HG02798 (cell line): ENCODE results near the gene C10orf95.
"Not testable (repeated sequence)": the region's sequence is repeated elsewhere in the genome, so short reads cannot be mapped to it uniquely, and the experiment has no call there.

ENCODE experiments used
- ATAC-seq: cut with Tn5 transposase; IDR thresholded peaks from one replicate; pipeline ENCODE4 v1.9.1; 2021; ENCODE audit warnings: mild to moderate bottlenecking; ENCODE audit not compliant: unreplicated experiment, poor library complexity

C10orf95 gene

GRCh38 chr10:102451105-102451969 lies at the start of gene C10orf95:
C10orf95 (minus strand) TSS chr10:102451543; CDS start chr10:102451093, 450 bp downstream.
- no peak for ATAC-seq

DNA sequence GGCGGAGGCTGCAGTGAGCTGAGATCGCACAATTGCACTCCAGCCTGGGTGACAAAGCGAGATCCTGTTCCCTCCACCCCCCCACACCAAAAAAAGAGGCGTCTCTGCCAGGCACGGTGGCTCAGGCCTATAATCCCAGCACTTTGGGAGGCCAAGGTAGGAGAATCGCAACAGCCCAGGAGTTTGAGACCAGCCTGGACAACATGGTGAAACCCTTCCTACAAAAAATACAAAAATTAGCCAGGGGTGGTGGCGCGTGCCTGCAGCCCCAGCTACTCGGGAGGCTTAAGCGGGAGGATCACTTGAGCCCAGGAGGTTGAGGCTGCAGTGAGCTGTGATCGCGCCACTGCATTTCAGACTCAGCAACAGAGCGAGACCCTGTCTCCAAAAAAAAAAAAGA lies 49.3 kb upstream of the C10orf95 start:
- ATAC-seq: not testable (repeated sequence)

- no peak for ATAC-seq
Measured at GRCh38 chr10:102499356-102499755, 48.0 kb upstream of the C10orf95 start.

GRCh38 chr10:102497545-102497944 lies 46.2 kb upstream of the C10orf95 start:
- ATAC-seq: no peak

GRCh38 chr10:102493771-102494170 lies 42.4 kb upstream of the C10orf95 start:
- ATAC-seq: no peak

GRCh38 chr10:102492983-102493382 lies 41.6 kb upstream of the C10orf95 start:
- no peak for ATAC-seq

- ATAC-seq: no peak
Measured at GRCh38 chr10:102492344-102492939, 41.1 kb upstream of the C10orf95 start.

GRCh38 chr10:102491136-102491535 lies 39.8 kb upstream of the C10orf95 start:
- ATAC-seq: no peak

DNA sequence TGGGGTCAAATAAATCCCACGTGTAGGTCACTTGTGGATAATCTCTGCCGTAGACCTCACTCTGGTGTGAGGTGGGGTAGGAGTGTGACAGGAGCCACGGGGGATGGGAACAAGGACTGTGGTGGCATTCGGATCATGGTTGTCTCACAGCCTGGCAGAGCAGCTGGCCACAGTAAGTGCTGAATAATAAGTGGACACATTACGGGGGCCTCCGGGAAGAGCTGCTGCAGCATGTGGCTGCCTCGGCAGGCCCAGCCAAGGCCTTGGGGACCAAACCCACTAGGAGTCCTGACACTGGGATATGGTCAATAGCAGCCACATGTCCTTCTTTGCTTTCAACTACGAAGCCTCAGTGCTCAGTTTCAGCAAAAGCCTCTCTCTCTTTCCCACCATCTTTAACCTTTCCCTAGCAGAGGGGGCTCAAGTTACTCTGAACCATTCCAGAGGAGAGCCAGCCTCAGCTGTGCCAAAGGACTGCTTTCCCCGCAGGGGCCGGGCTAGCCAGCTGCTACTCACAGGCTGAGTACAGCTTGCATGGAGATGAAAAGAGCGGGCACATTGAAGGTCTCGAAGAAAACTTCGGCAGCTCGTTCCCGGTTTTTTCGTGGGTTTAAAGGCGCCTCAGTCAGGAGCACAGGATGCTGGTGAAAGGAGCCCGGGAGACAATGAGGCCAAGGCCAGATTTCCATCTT lies 33.9 kb upstream of the C10orf95 start:
- no peak for ATAC-seq

GRCh38 chr10:102484021-102484420 lies 32.7 kb upstream of the C10orf95 start:
- no peak for ATAC-seq

DNA sequence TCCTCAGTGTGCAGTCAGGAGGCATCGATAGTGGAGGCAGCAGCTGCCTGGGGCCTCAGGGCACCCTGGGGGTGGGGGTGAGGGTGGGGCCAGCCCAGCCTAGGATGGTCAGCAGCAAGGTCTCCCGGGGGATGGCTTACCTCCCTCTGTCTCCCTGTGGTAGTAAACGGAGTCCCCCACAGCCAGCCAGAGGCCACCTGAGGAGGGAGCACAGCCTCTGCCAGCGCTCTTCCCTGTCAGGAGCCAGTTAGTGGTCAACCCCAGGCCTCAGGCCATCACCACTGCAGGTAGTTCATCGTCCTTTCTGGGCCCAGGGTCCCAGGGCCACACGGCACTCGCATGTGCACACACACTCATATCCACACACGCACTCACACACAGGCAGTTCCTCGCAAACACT lies 29.1 kb upstream of the C10orf95 start:
- no peak for ATAC-seq

DNA sequence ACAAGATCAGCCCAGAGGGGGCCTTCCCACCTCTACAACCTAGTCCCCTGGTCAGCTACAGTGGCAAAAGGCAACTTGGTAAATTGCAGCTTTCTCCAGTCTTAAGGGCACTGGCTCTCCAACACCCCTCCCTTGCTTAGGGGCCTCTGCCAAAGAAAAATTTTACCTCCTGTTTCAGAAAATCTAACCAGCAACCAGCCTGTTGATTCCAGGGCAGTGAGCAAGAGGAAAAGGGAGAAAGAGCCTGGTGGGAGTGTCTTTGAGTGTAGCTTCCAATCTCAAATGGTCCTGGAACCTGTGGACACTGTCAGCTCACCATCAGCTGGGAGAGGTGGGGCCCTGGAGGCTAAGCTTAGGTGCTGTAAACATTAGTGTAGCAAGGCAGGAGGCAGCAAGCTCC lies 28.3 kb upstream of the C10orf95 start:
- no peak for ATAC-seq

- no peak for ATAC-seq
Measured at GRCh38 chr10:102476466-102477141, 25.3 kb upstream of the C10orf95 start.

DNA sequence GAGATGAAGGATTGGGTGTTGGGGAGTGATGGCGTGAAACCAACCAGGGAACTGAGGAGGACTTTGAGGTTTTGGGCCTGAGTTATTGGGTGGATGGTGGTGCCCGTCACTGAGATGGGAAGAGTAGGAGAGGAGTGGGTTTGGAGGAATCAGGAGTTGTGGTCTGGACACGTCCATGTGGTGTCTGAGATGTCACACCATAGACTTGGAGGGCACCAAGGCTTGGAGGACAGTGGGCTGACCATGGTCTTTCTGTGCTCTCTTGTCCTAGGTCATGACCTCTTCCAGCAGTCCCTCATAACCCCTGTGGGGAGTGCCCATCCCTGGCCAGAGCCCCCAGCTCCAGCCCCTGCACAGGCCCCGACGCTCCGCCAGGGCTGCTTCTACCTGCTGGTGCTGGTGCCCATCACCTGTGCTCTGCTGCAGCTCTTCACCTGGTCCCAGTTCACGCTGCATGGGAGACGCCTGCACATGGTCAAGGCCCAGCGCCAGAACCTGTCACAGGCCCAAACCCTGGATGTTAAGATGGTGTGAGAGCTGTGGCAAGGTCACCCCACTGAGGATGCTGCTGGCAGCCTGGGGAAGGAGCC lies 24.2 kb upstream of the C10orf95 start:
- ATAC-seq: no peak

DNA sequence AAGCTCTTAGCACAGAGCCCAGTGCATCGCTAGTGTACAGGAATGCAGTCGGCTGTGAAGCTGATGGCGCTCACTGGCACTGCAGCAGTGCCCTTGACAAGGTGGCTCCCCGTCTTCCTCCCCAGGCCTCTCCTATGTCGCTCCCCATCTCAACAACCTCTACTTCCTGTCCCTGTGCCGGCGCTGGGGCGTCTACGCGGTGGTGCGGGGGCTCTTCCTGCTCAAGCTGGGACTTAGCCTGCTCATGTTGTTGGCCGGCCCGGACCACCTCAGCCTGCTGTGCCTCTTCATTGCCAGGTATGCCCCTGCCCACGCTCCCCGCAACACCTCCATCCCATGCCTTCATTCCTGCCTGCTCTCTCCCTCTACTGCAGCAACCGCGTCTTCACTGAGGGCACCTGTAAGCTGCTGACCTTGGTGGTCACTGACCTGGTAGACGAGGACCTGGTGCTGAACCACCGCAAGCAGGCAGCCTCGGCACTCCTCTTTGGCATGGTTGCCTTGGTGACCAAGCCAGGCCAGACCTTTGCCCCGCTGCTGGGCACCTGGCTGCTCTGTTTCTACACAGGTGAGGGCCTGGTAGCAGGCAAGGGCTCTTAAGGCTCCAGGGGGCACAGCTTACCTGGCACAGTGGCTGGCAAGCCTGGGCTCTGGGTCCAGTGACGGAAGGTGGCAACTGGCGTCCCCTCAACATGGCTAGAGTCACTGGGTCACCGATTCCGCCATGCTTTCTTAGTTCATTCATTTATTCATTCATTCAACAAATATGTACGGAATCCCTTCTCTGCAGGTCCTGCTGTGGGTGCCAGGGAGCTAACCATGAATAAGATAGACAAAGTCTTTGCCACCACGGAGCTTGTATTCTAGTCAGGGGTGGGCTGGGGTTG lies 22.3 kb upstream of the C10orf95 start:
- no peak for ATAC-seq

DNA sequence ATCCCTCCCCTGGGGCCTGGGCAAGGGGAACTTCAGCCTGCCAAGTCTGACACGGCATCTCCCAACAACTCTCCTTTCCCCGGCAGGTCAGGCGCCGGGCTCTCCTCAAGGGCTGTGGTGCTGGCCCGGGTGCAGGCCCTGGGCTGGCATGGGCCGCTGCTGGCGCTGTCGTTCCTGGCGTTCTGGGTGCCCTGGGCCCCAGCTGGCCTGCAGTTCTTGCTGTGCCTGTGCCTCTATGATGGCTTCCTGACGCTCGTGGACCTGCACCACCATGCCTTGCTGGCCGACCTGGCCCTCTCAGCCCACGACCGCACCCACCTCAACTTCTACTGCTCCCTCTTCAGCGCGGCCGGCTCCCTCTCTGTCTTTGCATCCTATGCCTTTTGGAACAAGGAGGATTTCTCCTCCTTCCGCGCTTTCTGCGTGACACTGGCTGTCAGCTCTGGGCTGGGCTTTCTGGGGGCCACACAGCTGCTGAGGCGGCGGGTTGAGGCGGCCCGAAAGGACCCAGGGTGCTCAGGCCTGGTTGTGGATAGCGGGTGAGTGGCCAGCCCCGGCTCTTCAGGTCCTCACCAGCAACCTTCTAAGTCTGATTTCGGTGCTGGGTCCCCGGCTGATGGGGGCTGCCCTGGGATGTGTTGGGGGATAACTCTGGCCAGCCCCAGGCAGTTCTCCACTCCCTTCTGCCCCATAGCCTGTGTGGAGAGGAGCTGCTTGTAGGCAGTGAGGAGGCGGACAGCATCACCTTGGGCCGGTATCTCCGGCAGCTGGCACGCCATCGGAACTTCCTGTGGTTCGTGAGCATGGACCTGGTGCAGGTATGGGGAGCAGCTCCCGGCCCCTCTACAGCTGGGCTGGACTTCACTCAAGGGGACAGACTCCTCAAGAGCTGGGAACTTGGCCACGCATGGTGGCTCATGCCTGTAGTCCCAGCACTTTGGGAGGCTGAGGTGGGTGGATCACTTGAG lies 19.5 kb upstream of the C10orf95 start:
- no peak for ATAC-seq

GRCh38 chr10:102468683-102469082 lies 17.3 kb upstream of the C10orf95 start:
- no peak for ATAC-seq

DNA sequence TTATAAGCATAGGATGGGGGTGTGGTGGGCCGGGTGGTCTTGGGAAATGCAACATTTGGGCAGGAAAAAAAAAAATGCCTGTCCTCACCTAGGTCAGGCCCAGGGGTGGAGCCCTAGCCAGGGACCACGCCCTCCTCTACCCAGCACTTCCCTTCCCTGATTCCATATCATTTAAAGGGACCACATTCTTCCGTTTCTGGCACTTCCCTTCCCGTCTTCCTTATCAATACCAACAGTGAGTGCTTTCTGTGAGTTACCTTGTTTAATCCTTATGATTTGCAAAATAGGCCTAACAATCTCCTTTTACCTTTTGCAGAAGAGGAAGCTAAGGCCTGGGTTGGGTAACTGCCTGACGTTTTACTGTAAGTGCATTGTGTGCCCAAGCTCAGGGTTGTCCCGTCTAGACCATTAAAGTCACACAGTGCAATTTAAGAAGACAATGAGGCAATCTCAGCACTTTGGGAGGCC lies 16.7 kb upstream of the C10orf95 start:
- no peak for ATAC-seq
